ENCODE results near the gene TEAD1.

TEAD1 gene

GRCh38 chr11:12917822-12918221 is 243.6 kb downstream of the TEAD1 start:
- in situ Hi-C loops (cut with MboI; ENCODE audit: low sequenced_read_pairs, unreplicated experiment) = no loop called here
- DNase-seq (ENCODE audit: low spot score) = no peak
- no peak for TF ChIP-seq CTCF (IDR thresholded peaks at IDR 0.05; ENCODE audit: borderline replicate concordance, control extremely low read depth, extremely low read depth, insufficient read depth, missing control alignments)

- in situ Hi-C loops (cut with MboI; ENCODE audit: low sequenced_read_pairs, unreplicated experiment) = no loop called here
- DNase-seq (ENCODE audit: low spot score) = no peak
- TF ChIP-seq CTCF (IDR thresholded peaks at IDR 0.05; ENCODE audit: borderline replicate concordance, control extremely low read depth, extremely low read depth, insufficient read depth, missing control alignments) = no peak
Observed at GRCh38 chr11:12918667-12919066, 244.4 kb downstream of the TEAD1 start.

- no peak for TF ChIP-seq CTCF (IDR thresholded peaks at IDR 0.05; ENCODE audit: borderline replicate concordance, control extremely low read depth, extremely low read depth, insufficient read depth, missing control alignments)
- DNase-seq (ENCODE audit: low spot score) = no peak
- in situ Hi-C loops (cut with MboI; ENCODE audit: low sequenced_read_pairs, unreplicated experiment) = no loop called here
Observed at GRCh38 chr11:12922418-12922817, 248.2 kb downstream of the TEAD1 start.

- TF ChIP-seq CTCF (IDR thresholded peaks at IDR 0.05; ENCODE audit: borderline replicate concordance, control extremely low read depth, extremely low read depth, insufficient read depth, missing control alignments) = no peak
- in situ Hi-C loops (cut with MboI; ENCODE audit: low sequenced_read_pairs, unreplicated experiment) = no loop called here
- DNase-seq (ENCODE audit: low spot score) = no peak
Observed at GRCh38 chr11:12922980-12923507, 248.8 kb downstream of the TEAD1 start.

- DNase-seq (ENCODE audit: low spot score) = no peak
- in situ Hi-C loops (cut with MboI; ENCODE audit: low sequenced_read_pairs, unreplicated experiment) = no loop called here
- no peak for TF ChIP-seq CTCF (IDR thresholded peaks at IDR 0.05; ENCODE audit: borderline replicate concordance, control extremely low read depth, extremely low read depth, insufficient read depth, missing control alignments)
Observed at GRCh38 chr11:12924650-12925049, 250.4 kb downstream of the TEAD1 start.

- no peak for DNase-seq (ENCODE audit: low spot score)
- in situ Hi-C loops (cut with MboI; ENCODE audit: low sequenced_read_pairs, unreplicated experiment) = no loop called here
- TF ChIP-seq CTCF (IDR thresholded peaks at IDR 0.05; ENCODE audit: borderline replicate concordance, control extremely low read depth, extremely low read depth, insufficient read depth, missing control alignments) = no peak
Observed at GRCh38 chr11:12925520-12925919, 251.3 kb downstream of the TEAD1 start.

- in situ Hi-C loops (cut with MboI; ENCODE audit: low sequenced_read_pairs, unreplicated experiment) = no loop called here
- DNase-seq (ENCODE audit: low spot score) = no peak
- TF ChIP-seq CTCF (IDR thresholded peaks at IDR 0.05; ENCODE audit: borderline replicate concordance, control extremely low read depth, extremely low read depth, insufficient read depth, missing control alignments) = no peak
Observed at GRCh38 chr11:12927221-12927620, 253.0 kb downstream of the TEAD1 start.
